ENCODE data around the gene OCRL. TPM values are rescaled to one million over a fixed set of nuclear protein-coding genes. Genes with fewer than 3 reads are reported as not detected.
A peak's percentile ranks its signal among the peaks of the same experiment; 100 is the strongest.

OCRL gene
- total RNA-seq, 4 donors from 2014 or later: 41.1 to 62.3 (median 59.8) TPM

DNA sequence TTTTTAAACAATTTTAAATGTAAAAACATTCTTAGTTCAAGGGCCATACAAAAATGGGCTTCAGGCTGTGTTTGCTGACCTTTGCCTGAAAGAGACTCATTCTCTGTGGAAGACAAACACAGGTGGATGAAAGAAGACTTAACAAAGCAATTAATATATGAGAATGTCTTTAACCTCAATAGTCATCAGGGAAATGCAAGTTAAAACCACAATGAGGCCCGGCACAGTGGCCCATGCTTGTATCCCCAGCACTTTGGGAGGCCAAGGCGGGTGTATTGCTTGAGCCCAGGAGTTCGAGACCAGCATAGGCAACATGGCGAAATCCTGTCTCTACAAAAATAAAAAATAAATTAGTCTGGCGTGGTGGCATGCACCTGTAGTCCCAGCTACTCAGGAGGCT lies 9.6 kb upstream of the OCRL start:
- H3K27me3 ChIP-seq: no peaks in the 10 kb centered on the region
- H3K36me3 ChIP-seq: no peaks in the 10 kb centered on the region
- intact Hi-C loops (cut with DNase I): no loop called here
- no peaks in the 10 kb centered on the region for H3K9me3 ChIP-seq
- peaks cover 0 to 6% (median 5%) of the 10 kb centered on the region in 4 donors for H3K4me1 ChIP-seq
- no peak overlapping the region for H3K4me3 ChIP-seq
- TF ChIP-seq EP300 (IDR thresholded peaks at IDR 0.05) (no peak), POLR2A (IDR thresholded peaks at IDR 0.05; ENCODE audit: low read depth) (no peak)
- H3K27ac ChIP-seq (replicated peaks in 1 of 4): no peak overlapping the region
- 80% methylated on average over 5 of the region's 5 CpGs for WGBS
- DNase-seq (ENCODE audit: extremely low spot score): no peak

DNA sequence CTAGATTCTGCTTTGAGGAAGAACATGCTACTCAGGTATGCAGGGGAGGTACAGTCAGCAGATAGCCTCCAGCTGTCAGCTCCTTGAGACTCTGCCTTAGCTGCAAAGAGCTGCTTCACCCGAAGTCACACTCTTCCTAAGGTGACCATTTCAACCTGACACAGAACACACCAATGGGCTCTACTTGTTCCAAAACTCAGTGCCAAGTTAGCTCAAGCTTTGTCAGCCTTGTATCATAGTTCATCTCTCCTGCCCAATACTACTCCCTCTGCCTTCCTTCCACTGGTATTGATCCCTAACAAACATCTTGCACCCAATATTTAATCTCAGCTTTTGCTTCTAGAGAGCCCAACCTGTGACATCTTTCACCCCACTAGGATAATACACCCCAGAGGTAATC lies 8.9 kb upstream of the OCRL start:
- no peaks in the 10 kb centered on the region for H3K36me3 ChIP-seq
- H3K9me3 ChIP-seq: no peaks in the 10 kb centered on the region
- intact Hi-C loops (cut with DNase I): no loop called here
- no peak for TF ChIP-seq EP300 (IDR thresholded peaks at IDR 0.05)
- H3K27ac ChIP-seq (replicated peaks in 1 of 4): no peak overlapping the region
- no peaks in the 10 kb centered on the region for H3K27me3 ChIP-seq
- WGBS: 77% methylated on average over 1 of the region's 1 CpG
- DNase-seq (ENCODE audit: extremely low spot score): no peak
- no peak overlapping the region for H3K4me3 ChIP-seq
- peaks cover 0 to 6% (median 5%) of the 10 kb centered on the region in 4 donors for H3K4me1 ChIP-seq

DNA sequence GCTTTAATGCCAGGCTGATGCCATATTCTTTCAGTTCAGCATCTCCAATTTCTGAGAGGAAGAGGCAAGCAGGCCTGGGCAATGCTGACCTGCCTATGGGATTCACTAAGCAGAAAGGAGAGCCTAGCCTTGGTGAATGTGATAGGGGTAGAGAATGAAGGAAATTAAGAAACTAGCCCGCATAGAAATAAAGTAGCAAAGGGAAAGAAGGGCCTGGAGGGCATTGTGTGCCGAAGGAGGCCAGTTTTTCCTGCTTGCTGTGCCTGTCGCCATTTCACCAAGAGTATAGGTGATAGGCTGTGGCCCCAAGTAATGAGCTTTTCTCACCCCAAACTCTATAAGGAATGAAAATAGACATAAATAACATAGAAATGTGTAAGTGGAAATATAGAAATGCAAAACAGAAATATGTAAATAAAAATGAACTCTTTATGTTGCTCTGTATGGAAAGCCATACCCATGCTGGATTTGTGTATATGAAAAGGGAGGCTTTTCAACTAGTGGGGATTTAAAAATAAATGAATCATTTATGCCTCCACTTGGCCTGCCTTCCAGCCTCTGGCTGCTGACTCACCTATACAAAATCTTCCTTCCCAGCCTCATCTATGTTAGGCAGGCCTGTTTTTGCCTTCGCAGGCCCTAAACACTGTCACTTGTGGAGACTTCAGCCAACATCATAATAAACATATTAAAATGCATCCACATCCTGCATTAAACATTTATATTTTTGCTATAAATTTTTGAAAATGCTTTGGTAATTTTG lies 5.1 kb upstream of the OCRL start:
- Histone ChIP-seq H3K27ac (replicated peaks in 1 of 4) (peak overlapping the region in 3 of 4 donors; percentile 34 to 36 (median 35)), H3K27me3 (no peaks in the 10 kb centered on the region), H3K36me3 (no peaks in the 10 kb centered on the region), H3K9me3 (no peaks in the 10 kb centered on the region), H3K4me3 (no peak overlapping the region), H3K4me1 (peaks cover 0 to under 1% (median 0%) of the 10 kb centered on the region in 4 donors)
- WGBS: 67% methylated on average over 4 of the region's 4 CpGs
- DNase-seq (ENCODE audit: extremely low spot score): no peak
- intact Hi-C loops (cut with DNase I): no loop called here
- TF ChIP-seq POLR2A (IDR thresholded peaks at IDR 0.05; ENCODE audit: low read depth) (no peak), POLR2AphosphoS5 (IDR thresholded peaks at IDR 0.05) (no peak), EP300 (IDR thresholded peaks at IDR 0.05) (no peak)
- TF ChIP-seq, protein P1, sequence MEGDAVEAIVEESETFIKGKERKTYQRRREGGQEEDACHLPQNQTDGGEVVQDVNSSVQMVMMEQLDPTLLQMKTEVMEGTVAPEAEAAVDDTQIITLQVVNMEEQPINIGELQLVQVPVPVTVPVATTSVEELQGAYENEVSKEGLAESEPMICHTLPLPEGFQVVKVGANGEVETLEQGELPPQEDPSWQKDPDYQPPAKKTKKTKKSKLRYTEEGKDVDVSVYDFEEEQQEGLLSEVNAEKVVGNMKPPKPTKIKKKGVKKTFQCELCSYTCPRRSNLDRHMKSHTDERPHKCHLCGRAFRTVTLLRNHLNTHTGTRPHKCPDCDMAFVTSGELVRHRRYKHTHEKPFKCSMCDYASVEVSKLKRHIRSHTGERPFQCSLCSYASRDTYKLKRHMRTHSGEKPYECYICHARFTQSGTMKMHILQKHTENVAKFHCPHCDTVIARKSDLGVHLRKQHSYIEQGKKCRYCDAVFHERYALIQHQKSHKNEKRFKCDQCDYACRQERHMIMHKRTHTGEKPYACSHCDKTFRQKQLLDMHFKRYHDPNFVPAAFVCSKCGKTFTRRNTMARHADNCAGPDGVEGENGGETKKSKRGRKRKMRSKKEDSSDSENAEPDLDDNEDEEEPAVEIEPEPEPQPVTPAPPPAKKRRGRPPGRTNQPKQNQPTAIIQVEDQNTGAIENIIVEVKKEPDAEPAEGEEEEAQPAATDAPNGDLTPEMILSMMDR (IDR thresholded peaks at IDR 0.05): no peak

DNA sequence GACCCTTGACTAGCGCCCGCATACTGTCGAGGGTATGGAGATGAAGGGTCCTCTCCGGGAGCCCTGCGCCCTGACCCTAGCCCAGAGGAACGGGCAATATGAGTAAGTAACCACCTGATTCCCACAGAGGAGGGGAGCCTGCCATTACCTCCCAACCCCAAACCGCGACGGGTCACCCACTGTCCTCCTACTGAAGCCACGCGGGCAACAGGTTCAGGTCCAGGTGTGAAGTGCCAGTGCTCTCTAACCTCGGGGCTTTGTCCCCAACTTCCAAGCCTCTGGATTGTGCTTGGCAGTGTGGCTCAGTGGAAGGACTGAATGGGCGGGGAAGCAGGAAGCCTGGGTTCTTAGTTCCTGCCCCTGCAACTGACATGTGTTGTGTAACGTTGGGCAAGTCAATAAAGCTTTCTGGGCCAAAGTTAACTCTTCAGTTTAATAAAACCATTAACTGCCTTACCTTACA lies 694 bp downstream of the OCRL start:
- no peak for DNase-seq (ENCODE audit: extremely low spot score)
- intact Hi-C loops (cut with DNase I): no loop called here

DNA sequence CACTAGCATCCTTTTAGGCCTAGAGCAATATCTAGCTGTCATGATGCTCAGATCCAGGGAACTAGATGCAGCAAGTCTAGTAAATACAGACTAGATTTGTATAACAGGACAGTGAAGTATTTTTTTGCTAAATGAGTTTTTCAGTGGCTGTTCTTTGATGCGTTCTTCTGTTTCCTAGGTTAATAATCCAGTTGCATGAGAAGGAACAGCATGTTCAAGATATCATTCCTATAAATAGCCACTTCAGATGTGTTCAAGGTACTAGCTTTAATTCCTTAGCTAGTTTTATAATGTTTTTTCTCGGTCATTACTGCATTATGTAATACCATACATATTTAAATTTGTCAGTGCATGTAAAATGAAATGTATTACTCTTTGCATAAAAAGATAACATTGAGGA lies 4.7 kb downstream of the OCRL start:
- TF ChIP-seq EP300 (IDR thresholded peaks at IDR 0.05) (no peak), POLR2AphosphoS5 (IDR thresholded peaks at IDR 0.05) (peak in 1 of 2 donors; percentile 49)
- peak overlapping the region; percentile 76 to 90 (median 82) for H3K27ac ChIP-seq (replicated peaks in 1 of 4)
- 67% methylated on average over 2 of the region's 2 CpGs for WGBS

More for the DNA sequence above, 694 bp downstream of the OCRL start:
- Histone ChIP-seq H3K36me3 (peaks cover 0 to 3% (median 0%) of the 10 kb centered on the region in 4 donors), H3K27ac (replicated peaks in 1 of 4) (peak overlapping the region; percentile 88 to 90 (median 89)), H3K4me1 (peaks cover 0 to 44% (median 32%) of the 10 kb centered on the region in 4 donors), H3K9me3 (no peaks in the 10 kb centered on the region), H3K4me3 (peak overlapping the region; percentile 66 to 78 (median 68)), H3K27me3 (no peaks in the 10 kb centered on the region)
- no peak for TF ChIP-seq EP300 (IDR thresholded peaks at IDR 0.05)
- peak in 1 of 2 donors; percentile 42 for TF ChIP-seq POLR2AphosphoS5 (IDR thresholded peaks at IDR 0.05)
- TF ChIP-seq POLR2A (IDR thresholded peaks at IDR 0.05; ENCODE audit: low read depth): no peak
- whole genome bisulfite sequencing: 62% methylated on average over 5 of the region's 14 CpGs

DNA sequence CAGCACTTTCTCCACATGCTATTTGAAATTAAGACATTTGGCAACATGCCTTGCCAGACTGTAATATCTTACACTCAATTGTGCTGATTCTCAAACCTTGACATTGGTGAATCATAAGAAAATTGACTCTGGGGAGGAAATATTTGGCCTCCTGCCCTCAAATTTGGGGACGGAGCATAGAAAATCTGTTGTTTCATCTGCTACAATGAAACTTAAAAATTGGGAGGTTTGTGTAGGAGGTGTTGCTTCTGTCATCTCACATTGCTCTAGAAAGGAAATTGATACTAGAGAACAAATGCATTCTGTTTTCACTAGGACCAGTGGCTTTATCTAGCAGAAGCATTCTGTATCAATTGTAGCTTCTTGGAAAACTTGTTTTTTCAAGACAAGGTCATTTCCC lies 5.3 kb downstream of the OCRL start:
- intact Hi-C loops (cut with DNase I): no loop called here
- Histone ChIP-seq H3K9me3 (no peaks in the 10 kb centered on the region), H3K36me3 (peaks cover 0 to 13% (median 4%) of the 10 kb centered on the region in 4 donors), H3K4me1 (peaks cover 0 to 80% (median 43%) of the 10 kb centered on the region in 4 donors), H3K27ac (replicated peaks in 1 of 4) (peak overlapping the region; percentile 56 to 70 (median 65)), H3K27me3 (no peaks in the 10 kb centered on the region), H3K4me3 (no peak overlapping the region)
- no peak for TF ChIP-seq EP300 (IDR thresholded peaks at IDR 0.05)
- no peak for TF ChIP-seq POLR2AphosphoS5 (IDR thresholded peaks at IDR 0.05)
- no peak for TF ChIP-seq POLR2A (IDR thresholded peaks at IDR 0.05; ENCODE audit: low read depth)
- TF ChIP-seq, protein P1 (IDR thresholded peaks at IDR 0.05): no peak
- DNase-seq (ENCODE audit: extremely low spot score): no peak
- WGBS: 57% methylated on average over 1 of the region's 1 CpG

More for the DNA sequence above, 4.7 kb downstream of the OCRL start:
- Histone ChIP-seq H3K9me3 (no peaks in the 10 kb centered on the region), H3K27me3 (no peaks in the 10 kb centered on the region), H3K4me3 (no peak overlapping the region), H3K36me3 (peaks cover 0 to 13% (median 4%) of the 10 kb centered on the region in 4 donors), H3K4me1 (peaks cover 0 to 80% (median 42%) of the 10 kb centered on the region in 4 donors)
- no peak for DNase-seq (ENCODE audit: extremely low spot score)
- intact Hi-C loops (cut with DNase I): no loop called here

All from esophagus muscularis mucosa (tissue), 4 donors.